Caco-2 (cell line): ENCODE measurements around the gene ANK3. TPM values are rescaled to one million over a fixed set of nuclear protein-coding genes. Genes with fewer than 3 reads are reported as not detected.

Experiments used
- BruUV-seq: library from RNA; stranded (reverse); fragments of 400-500 nt; replicated peaks from 2 replicates; lab custom pipeline; 2021; lab: Mats Ljungman, UMichigan
- CTCF ChIA-PET: fragments of 300-600 bp; sonication (Branson Sonifier 250); formaldehyde crosslinking; loops from one replicate; lab custom pipeline; 2022; ENCODE audit warnings: antibody characterized with exemption; lab: Charles Lee
- POLR2A ChIA-PET: fragments of 300-600 bp; sonication (Branson Sonifier 250); formaldehyde crosslinking; loops from one replicate; lab custom pipeline; 2022; ENCODE audit warnings: antibody characterized with exemption; lab: Charles Lee
- DNase-seq, 2 experiments: peaks; one replicate each; pipeline versions ENCODE4 v3.0.0 to v3.0.0-alpha.2; 2020 to 2022
- H3K27me3 ChIP-seq: replicated peaks from 2 replicates; pipeline ENCODE4 v1.6.0; 2011; ENCODE audit warnings: low read length; ENCODE audit not compliant: control insufficient read depth, insufficient read depth
- H3K36me3 ChIP-seq: 2 replicates; pipeline ENCODE4 v1.5.1; 2011; ENCODE audit warnings: low read length; ENCODE audit not compliant: control insufficient read depth, insufficient read depth
- H3K4me1 ChIP-seq: fragments of 250-450 bp; sonication (Bioruptor Pico); 2 replicates; pipeline ENCODE4 v1.5.1; 2020; ENCODE audit warnings: mild to moderate bottlenecking
- H3K4me3 ChIP-seq: 2 replicates; pipeline ENCODE4 v1.5.1; 2011; ENCODE audit warnings: low read depth, mild to moderate bottlenecking, control low read depth, low read length
- H3K9me3 ChIP-seq: fragments of 250-450 bp; sonication (Bioruptor Pico); 2 replicates; pipeline ENCODE4 v1.5.1; 2020; ENCODE audit warnings: mild to moderate bottlenecking, moderate library complexity
- H3K27ac Mint-ChIP-seq: one replicate; pipeline ENCODE4 v1.8.0; 2022; ENCODE audit warnings: mixed read lengths; ENCODE audit not compliant: unreplicated experiment
- H3K27me3 Mint-ChIP-seq: one replicate; pipeline ENCODE4 v1.8.0; 2022; ENCODE audit warnings: mixed read lengths; ENCODE audit not compliant: insufficient read depth, unreplicated experiment
- H3K36me3 Mint-ChIP-seq: one replicate; pipeline ENCODE4 v1.8.0; 2022; ENCODE audit warnings: mild to moderate bottlenecking, mixed read lengths; ENCODE audit not compliant: insufficient read depth, unreplicated experiment
- H3K4me1 Mint-ChIP-seq: one replicate; pipeline ENCODE4 v1.8.0; 2022; ENCODE audit warnings: low read depth, mixed read lengths; ENCODE audit not compliant: unreplicated experiment
- H3K4me3 Mint-ChIP-seq: one replicate; pipeline ENCODE4 v1.8.0; 2022; ENCODE audit warnings: mild to moderate bottlenecking, moderate library complexity, mixed read lengths; ENCODE audit not compliant: unreplicated experiment
- H3K9me3 Mint-ChIP-seq: one replicate; pipeline ENCODE4 v1.8.0; 2022; ENCODE audit warnings: mixed read lengths; ENCODE audit not compliant: unreplicated experiment
- CTCF ChIP-seq, 2 experiments: fragments of 200-600 bp in 1 of 2; IDR thresholded peaks; 1 replicate in 1 of 2; 2 replicates in 1 of 2; pipeline versions ENCODE4 v1.5.1 to v1.8.0; 2011 to 2022; ENCODE audit warnings: antibody characterized with exemption in 1 of 2, control low read depth in 1 of 2, inconsistent platforms in 1 of 2, low read depth in 1 of 2, low read length in 1 of 2, mild to moderate bottlenecking in 1 of 2, moderate library complexity in 1 of 2; ENCODE audit not compliant: insufficient read depth in 1 of 2, severe bottlenecking in 1 of 2, unreplicated experiment in 1 of 2
- intact Hi-C: fragments of 100-400 bp; cut with micrococcal nuclease; formaldehyde crosslinking; loops from one replicate; pipeline ENCODE4 v1.10.0; 2022; ENCODE audit not compliant: unreplicated experiment
- total RNA-seq: library from RNA; stranded (reverse); gene quantifications from 2 replicates; pipeline ENCODE4 v1.2.3, GENCODE V29; 2022

ANK3 gene
- total RNA-seq, 1 experiment from 2014 or later, result 46.7 TPM

- H3K36me3 Mint-ChIP-seq, result no peaks in the 10 kb centered on the region
- no peaks in the 10 kb centered on the region for H3K4me1 ChIP-seq
- H3K4me3 Mint-ChIP-seq, result no peak overlapping the region
- H3K27ac Mint-ChIP-seq, result no peak overlapping the region
- no peak for DNase-seq
- no peak for TF ChIP-seq CTCF (IDR thresholded peaks at IDR 0.05; ENCODE audit: insufficient read depth in 1 of 2, low read depth in 1 of 2, low read length in 1 of 2, severe bottlenecking in 1 of 2, unreplicated experiment in 1 of 2)
- H3K4me1 Mint-ChIP-seq, result peaks cover 7% of the 10 kb centered on the region
- H3K9me3 Mint-ChIP-seq, result no peaks in the 10 kb centered on the region
- H3K27me3 ChIP-seq, result no peaks in the 10 kb centered on the region
- no peaks in the 10 kb centered on the region for H3K9me3 ChIP-seq
- no peaks in the 10 kb centered on the region for H3K36me3 ChIP-seq
- POLR2A ChIA-PET, result no interaction called here
- no peak overlapping the region for H3K4me3 ChIP-seq
- no TSS peak for BruUV-seq
- no peaks in the 10 kb centered on the region for H3K27me3 Mint-ChIP-seq
- intact Hi-C loops, result no loop called here
- CTCF ChIA-PET, result interaction anchor here (0.8 to 1.4 kb wide), 2 partner anchors 60 to 97 kb away, joined by 3 to 5 read pairs; no protein-coding TSS in a partner anchor
Measured at GRCh38 chr10:60197206-60197605, 192.5 kb downstream of the ANK3 start.

- no peaks in the 10 kb centered on the region for H3K4me1 ChIP-seq
- CTCF ChIA-PET, result no interaction called here
- intact Hi-C loops, result no loop called here
Measured at GRCh38 chr10:60194421-60194820, 195.3 kb downstream of the ANK3 start.

GRCh38 chr10:60192946-60193345 is 196.7 kb downstream of the ANK3 start:
- CTCF ChIA-PET, result no interaction called here
- Histone ChIP-seq H3K36me3 (no peaks in the 10 kb centered on the region), H3K4me3 (no peak overlapping the region), H3K9me3 (peaks cover 12% of the 10 kb centered on the region), H3K4me1 (no peaks in the 10 kb centered on the region), H3K27me3 (no peaks in the 10 kb centered on the region)
- no peaks in the 10 kb centered on the region for H3K36me3 Mint-ChIP-seq
- intact Hi-C loops, result no loop called here
- H3K4me3 Mint-ChIP-seq, result no peak overlapping the region
- H3K27me3 Mint-ChIP-seq, result no peaks in the 10 kb centered on the region
- DNase-seq, result no peak
- H3K9me3 Mint-ChIP-seq, result no peaks in the 10 kb centered on the region
- no peak for TF ChIP-seq CTCF (IDR thresholded peaks at IDR 0.05; ENCODE audit: insufficient read depth in 1 of 2, low read depth in 1 of 2, low read length in 1 of 2, severe bottlenecking in 1 of 2, unreplicated experiment in 1 of 2)
- POLR2A ChIA-PET, result no interaction called here
- no TSS peak for BruUV-seq
- peaks cover 9% of the 10 kb centered on the region for H3K4me1 Mint-ChIP-seq
- H3K27ac Mint-ChIP-seq, result no peak overlapping the region

More at GRCh38 chr10:60194421-60194820, 195.3 kb downstream of the ANK3 start:
- no TSS peak for BruUV-seq
- Histone ChIP-seq H3K36me3 (no peaks in the 10 kb centered on the region), H3K9me3 (peaks cover 12% of the 10 kb centered on the region), H3K27me3 (no peaks in the 10 kb centered on the region), H3K4me3 (no peak overlapping the region)
- H3K9me3 Mint-ChIP-seq, result no peaks in the 10 kb centered on the region
- H3K4me1 Mint-ChIP-seq, result peaks cover 7% of the 10 kb centered on the region
- no peaks in the 10 kb centered on the region for H3K36me3 Mint-ChIP-seq
- H3K27me3 Mint-ChIP-seq, result no peaks in the 10 kb centered on the region
- no peak for TF ChIP-seq CTCF (IDR thresholded peaks at IDR 0.05; ENCODE audit: insufficient read depth in 1 of 2, low read depth in 1 of 2, low read length in 1 of 2, severe bottlenecking in 1 of 2, unreplicated experiment in 1 of 2)
- POLR2A ChIA-PET, result no interaction called here
- DNase-seq, result no peak
- no peak overlapping the region for H3K27ac Mint-ChIP-seq
- H3K4me3 Mint-ChIP-seq, result no peak overlapping the region
